Heart right ventricle (tissue), 16 donors: ENCODE data around the gene ZNF609. TPM values are rescaled to one million over a fixed set of nuclear protein-coding genes. Genes with fewer than 3 reads are reported as not detected.
"Not testable (repeated sequence)": the region's sequence is repeated elsewhere in the genome, so short reads cannot be mapped to it uniquely, and the experiment has no call there.

ENCODE experiments used
- ATAC-seq, 8 donors: fragments of 200-7000 bp; cut with Tn5 transposase; one replicate each; pipeline ENCODE4 v1.9.1; 2020; ENCODE audit warnings: mild to moderate bottlenecking in 8 of 8, moderate library complexity in 8 of 8, moderate number of reproducible peaks in 1 of 8
- DNase-seq, 2 donors: peaks; one replicate each; pipeline ENCODE4 v3.0.0-alpha.2; 2020
- H3K27ac ChIP-seq, 10 donors: fragments of 200-600 bp; sonication (generic) in 2 of 10; one replicate each; pipeline versions ENCODE4 v1.5.0 to v1.8.0; 2020 to 2022; ENCODE audit warnings: mild to moderate bottlenecking in 3 of 10
- H3K27me3 ChIP-seq, 7 donors: fragments of 200-600 bp; one replicate each; pipeline ENCODE4 v1.8.0; 2021 to 2022; ENCODE audit warnings: mild to moderate bottlenecking in 2 of 7
- H3K36me3 ChIP-seq, 9 donors: fragments of 200-600 bp; sonication (generic) in 1 of 9; one replicate each; pipeline versions ENCODE4 v1.5.0 to v1.8.0; 2020 to 2022; ENCODE audit warnings: mild to moderate bottlenecking in 2 of 9
- H3K4me1 ChIP-seq, 9 donors: fragments of 200-600 bp; sonication (generic) in 1 of 9; one replicate each; pipeline versions ENCODE4 v1.5.0 to v1.8.0; 2020 to 2022; ENCODE audit warnings: mild to moderate bottlenecking in 4 of 9
- H3K4me3 ChIP-seq, 10 donors: fragments of 200-600 bp; sonication (generic) in 2 of 10; one replicate each; pipeline versions ENCODE4 v1.5.0 to v1.8.0; 2020 to 2022; ENCODE audit warnings: mild to moderate bottlenecking in 7 of 10, moderate library complexity in 2 of 10
- H3K9me3 ChIP-seq, 11 donors: fragments of 200-600 bp in 10 of 11; sonication (generic) in 2 of 11; one replicate each; pipeline versions ENCODE4 v1.5.0 to v1.8.0; 2013 to 2022; ENCODE audit warnings: mild to moderate bottlenecking in 2 of 11, control low read depth in 1 of 11, moderate library complexity in 1 of 11
- WGBS, 2 donors: extraction: QIAGEN DNeasy Blood & Tissue Kit; methylation state at CpG; one replicate each; pipeline ENCODE4 v1.1.7; 2013; ENCODE audit warnings: inconsistent platforms in 1 of 2; 5-methylcytosine and 5-hydroxymethylcytosine counted together
- intact Hi-C, 10 donors: fragments of 100-400 bp; cut with DNase I; formaldehyde crosslinking; loops; one replicate each; pipeline versions ENCODE4 v1.11.1 to v1.14.2; 2022
- polyA plus RNA-seq, 2 donors: library from polyadenylated mRNA; stranded (reverse); fragments of 200-250 nt; gene quantifications; one replicate each; pipeline ENCODE4 v1.2.3, GENCODE V29; 2013
- total RNA-seq, 10 donors: library from RNA; stranded (reverse); fragmentation: NEBNext Ultra II Directional in 3 of 10; extraction: Animal tissue kit (Norgen Biotek cat#: 25700) in 3 of 10; gene quantifications; one replicate each; pipeline versions ENCODE4 v1.2.1 to v1.2.4, GENCODE V29; 2021 to 2023
- TF ChIP-seq, protein P1 (sequence below), 9 donors: fragments of 200-600 bp; sonication (generic) in 2 of 9; IDR thresholded peaks; one replicate each; pipeline versions ENCODE4 v1.5.0 to v1.8.0; 2021 to 2022; ENCODE audit warnings: antibody characterized with exemption in 9 of 9, mild to moderate bottlenecking in 5 of 9, moderate library complexity in 1 of 9
- donor health status: Arrhythmogenic right ventricular cardiomyopathy.
- donor health status: ischemic (EF 13 %, LVEDD 7.1; RV severe dilation, severe dysfunction).
- donor health status: healthy with polysubstance abuse.
- donor health status: DM: no; HTN: yes; CAD: no.
- donor health status: DM: no; HTN: no; CAD: no.
- donor health status: ischemic (EF 25% LVEDD 6.9; RV normal size, moderate dysfunction).
- donor health status: ischemic (EF 25% LVEDD 5.7; RV mildly dilated, moderate dysfunction).
- donor health status: healthy.
- donor health status: DM: yes; HTN: yes; CAD: no.
- donor health status: Ischemic cardiomyopathy.
- donor health status: ischemic (EF 35%, LVEDD 5.7; RV mildly dilated, moderate dysfunction).
- donor health status: nonischemic (EF 11% LVEDD 7.7; RV severe dilation, severe dysfunction).
- donor health status: DM: yes; HTN: yes; CAD: no.
- donor health status: PGD.
- donor health status: ischemic (EF 29% LVEDD 5.4; RV normal size, mild dysfunction).
- donor health status: nonischemic (EF 23%, LVEDD 6.1; RV moderate dilation, normal function).

ZNF609 gene
- total and polyA plus RNA-seq, 12 donors = 4.0 to 19.2 (median 15.8) TPM

- DNase-seq (peak in 1 of 2 donors; percentile 27), ATAC-seq (peak; percentile 71 to 95 (median 90))
- intact Hi-C loops = no loop called here
- peaks cover 0 to 17% (median 0%) of the 10 kb centered on the region in 9 donors for H3K36me3 ChIP-seq
- 37 to 56% methylated on average over 4 of the region's 4 CpGs for WGBS, 2 donors
- no peaks in the 10 kb centered on the region for H3K27me3 ChIP-seq
- H3K27ac ChIP-seq = peak overlapping the region in 9 of 10 donors; percentile 5 to 71 (median 54)
- peaks cover 0 to 13% (median 0%) of the 10 kb centered on the region in 11 donors for H3K9me3 ChIP-seq
- TF ChIP-seq, protein P1, sequence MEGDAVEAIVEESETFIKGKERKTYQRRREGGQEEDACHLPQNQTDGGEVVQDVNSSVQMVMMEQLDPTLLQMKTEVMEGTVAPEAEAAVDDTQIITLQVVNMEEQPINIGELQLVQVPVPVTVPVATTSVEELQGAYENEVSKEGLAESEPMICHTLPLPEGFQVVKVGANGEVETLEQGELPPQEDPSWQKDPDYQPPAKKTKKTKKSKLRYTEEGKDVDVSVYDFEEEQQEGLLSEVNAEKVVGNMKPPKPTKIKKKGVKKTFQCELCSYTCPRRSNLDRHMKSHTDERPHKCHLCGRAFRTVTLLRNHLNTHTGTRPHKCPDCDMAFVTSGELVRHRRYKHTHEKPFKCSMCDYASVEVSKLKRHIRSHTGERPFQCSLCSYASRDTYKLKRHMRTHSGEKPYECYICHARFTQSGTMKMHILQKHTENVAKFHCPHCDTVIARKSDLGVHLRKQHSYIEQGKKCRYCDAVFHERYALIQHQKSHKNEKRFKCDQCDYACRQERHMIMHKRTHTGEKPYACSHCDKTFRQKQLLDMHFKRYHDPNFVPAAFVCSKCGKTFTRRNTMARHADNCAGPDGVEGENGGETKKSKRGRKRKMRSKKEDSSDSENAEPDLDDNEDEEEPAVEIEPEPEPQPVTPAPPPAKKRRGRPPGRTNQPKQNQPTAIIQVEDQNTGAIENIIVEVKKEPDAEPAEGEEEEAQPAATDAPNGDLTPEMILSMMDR (IDR thresholded peaks at IDR 0.05) = no peak
- H3K4me3 ChIP-seq = no peak overlapping the region
- peaks cover 12 to 67% (median 39%) of the 10 kb centered on the region in 9 donors for H3K4me1 ChIP-seq
These were observed 175.4 kb downstream of the ZNF609 start for GRCh38 chr15:64635499-64636495.

DNA sequence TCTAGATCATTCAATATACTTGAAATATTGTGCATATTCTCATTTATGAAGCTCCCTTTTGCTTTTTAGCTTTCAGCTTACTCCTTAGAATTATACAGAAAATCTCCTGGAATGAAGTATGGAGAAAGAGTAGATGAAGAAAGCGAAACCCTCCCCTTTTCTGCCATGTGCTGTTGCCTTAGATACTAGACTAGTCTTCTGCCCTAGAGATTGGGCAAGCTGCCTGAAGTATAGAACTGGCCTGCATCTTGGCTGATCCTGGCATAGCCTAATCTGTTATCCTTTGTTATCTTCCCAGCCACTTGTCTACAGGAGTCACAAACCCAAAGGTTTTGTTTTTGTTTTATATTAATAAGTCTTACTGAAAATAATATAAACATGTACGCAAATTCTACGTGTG, 176.2 kb downstream of the ZNF609 start:
- DNase-seq (no peak), ATAC-seq (peak in 1 of 8 donors; percentile 49)
- Histone ChIP-seq H3K36me3 (peaks cover 0 to 16% (median 0%) of the 10 kb centered on the region in 9 donors), H3K27me3 (no peaks in the 10 kb centered on the region), H3K4me3 (no peak overlapping the region), H3K9me3 (peaks cover 0 to 13% (median 0%) of the 10 kb centered on the region in 11 donors), H3K4me1 (peaks cover 12 to 62% (median 38%) of the 10 kb centered on the region in 9 donors), H3K27ac (peak overlapping the region in 5 of 10 donors; percentile 23 to 71 (median 57))
- TF ChIP-seq, protein P1 (IDR thresholded peaks at IDR 0.05) = no peak
- WGBS, 2 donors = 85 to 91% methylated on average over 3 of the region's 3 CpGs
- intact Hi-C loops = no loop called here

GRCh38 chr15:64637412-64637811, 177.0 kb downstream of the ZNF609 start:
- Histone ChIP-seq H3K27me3 (no peaks in the 10 kb centered on the region), H3K4me1 (peaks cover 12 to 58% (median 38%) of the 10 kb centered on the region in 9 donors), H3K36me3 (peaks cover 0 to 9% (median 0%) of the 10 kb centered on the region in 9 donors), H3K4me3 (no peak overlapping the region), H3K9me3 (peaks cover 0 to 13% (median 0%) of the 10 kb centered on the region in 11 donors), H3K27ac (no peak overlapping the region)
- TF ChIP-seq, protein P1 (IDR thresholded peaks at IDR 0.05) = no peak
- ATAC-seq = no peak
- DNase-seq = no peak
- WGBS, 2 donors = 98 to 100% methylated on average over 1 of the region's 1 CpG
- intact Hi-C loops = no loop called here

- DNase-seq, intact Hi-C loops, H3K36me3 ChIP-seq, H3K27me3 ChIP-seq, H3K4me3 ChIP-seq: not testable (repeated sequence)
- peaks cover 0 to 13% (median 0%) of the 10 kb centered on the region in 11 donors for H3K9me3 ChIP-seq
- 91 to 93% methylated on average over 4 of the region's 4 CpGs for WGBS, 2 donors
- peak overlapping the region in 1 of 10 donors; percentile 57 for H3K27ac ChIP-seq
- peaks cover 12 to 40% (median 28%) of the 10 kb centered on the region in 9 donors for H3K4me1 ChIP-seq
- peak in 3 of 8 donors; percentile 23 to 38 (median 34) for ATAC-seq
These were observed 179.4 kb downstream of the ZNF609 start for GRCh38 chr15:64639744-64640143.
